ENCODE data around the gene DCAF15.

Gene DCAF15

GRCh38 chr19:13995878-13996765 is 43.8 kb downstream of the DCAF15 start:
- H3K36me3 ChIP-seq (ENCODE audit: control insufficient read depth in 2 of 2, insufficient read depth in 2 of 2, low read length in 2 of 2), result peaks cover 5% of the 10 kb centered on the region in 2 donors
- H3K27me3 ChIP-seq (ENCODE audit: control insufficient read depth in 1 of 2, insufficient read depth in 2 of 2, low read length in 2 of 2), result no peaks in the 10 kb centered on the region
- no peak overlapping the region for H3K4me3 ChIP-seq (ENCODE audit: low read length in 2 of 2)
- H3K4me1 ChIP-seq (ENCODE audit: control insufficient read depth, insufficient read depth, low read length), result peaks cover 3% of the 10 kb centered on the region
- no peak overlapping the region for H3K9ac ChIP-seq (ENCODE audit: low read length in 2 of 2)
- no peak overlapping the region for H3K27ac ChIP-seq (ENCODE audit: low read length)
- H3K9me3 ChIP-seq (ENCODE audit: control insufficient read depth in 2 of 2, low read length in 2 of 2), result no peaks in the 10 kb centered on the region

GRCh38 chr19:13996928-13997630 is 44.8 kb downstream of the DCAF15 start:
- Histone ChIP-seq H3K36me3 (ENCODE audit: control insufficient read depth in 2 of 2, insufficient read depth in 2 of 2, low read length in 2 of 2) (peaks cover 5% of the 10 kb centered on the region in 2 donors), H3K9me3 (ENCODE audit: control insufficient read depth in 2 of 2, low read length in 2 of 2) (no peaks in the 10 kb centered on the region), H3K27me3 (ENCODE audit: control insufficient read depth in 1 of 2, insufficient read depth in 2 of 2, low read length in 2 of 2) (no peaks in the 10 kb centered on the region), H3K9ac (ENCODE audit: low read length in 2 of 2) (no peak overlapping the region), H3K4me1 (ENCODE audit: control insufficient read depth, insufficient read depth, low read length) (peaks cover 3% of the 10 kb centered on the region), H3K27ac (ENCODE audit: low read length) (no peak overlapping the region), H3K4me3 (ENCODE audit: low read length in 2 of 2) (no peak overlapping the region)

GRCh38 chr19:13997631-13997962 is 45.3 kb downstream of the DCAF15 start:
- H3K9ac ChIP-seq (ENCODE audit: low read length in 2 of 2), result no peak overlapping the region
- H3K4me3 ChIP-seq (ENCODE audit: low read length in 2 of 2), result no peak overlapping the region
- peaks cover 5% of the 10 kb centered on the region for H3K4me1 ChIP-seq (ENCODE audit: control insufficient read depth, insufficient read depth, low read length)
- H3K27ac ChIP-seq (ENCODE audit: low read length), result no peak overlapping the region
- peaks cover 2 to 5% of the 10 kb centered on the region in 2 donors for H3K36me3 ChIP-seq (ENCODE audit: control insufficient read depth in 2 of 2, insufficient read depth in 2 of 2, low read length in 2 of 2)
- no peaks in the 10 kb centered on the region for H3K9me3 ChIP-seq (ENCODE audit: control insufficient read depth in 2 of 2, low read length in 2 of 2)
- no peaks in the 10 kb centered on the region for H3K27me3 ChIP-seq (ENCODE audit: control insufficient read depth in 1 of 2, insufficient read depth in 2 of 2, low read length in 2 of 2)

- Histone ChIP-seq H3K36me3 (ENCODE audit: control insufficient read depth in 2 of 2, insufficient read depth in 2 of 2, low read length in 2 of 2) (no peaks in the 10 kb centered on the region), H3K27me3 (ENCODE audit: control insufficient read depth in 1 of 2, insufficient read depth in 2 of 2, low read length in 2 of 2) (no peaks in the 10 kb centered on the region), H3K9me3 (ENCODE audit: control insufficient read depth in 2 of 2, low read length in 2 of 2) (no peaks in the 10 kb centered on the region), H3K9ac (ENCODE audit: low read length in 2 of 2) (no peak overlapping the region), H3K4me3 (ENCODE audit: low read length in 2 of 2) (no peak overlapping the region), H3K27ac (ENCODE audit: low read length) (no peak overlapping the region), H3K4me1 (ENCODE audit: control insufficient read depth, insufficient read depth, low read length) (peaks cover 13% of the 10 kb centered on the region)
These were observed 46.1 kb downstream of the DCAF15 start for GRCh38 chr19:13998426-13998825.

GRCh38 chr19:13999085-13999484 is 46.8 kb downstream of the DCAF15 start:
- Histone ChIP-seq H3K4me1 (ENCODE audit: control insufficient read depth, insufficient read depth, low read length) (peaks cover 13% of the 10 kb centered on the region), H3K27ac (ENCODE audit: low read length) (no peak overlapping the region), H3K36me3 (ENCODE audit: control insufficient read depth in 2 of 2, insufficient read depth in 2 of 2, low read length in 2 of 2) (no peaks in the 10 kb centered on the region), H3K27me3 (ENCODE audit: control insufficient read depth in 1 of 2, insufficient read depth in 2 of 2, low read length in 2 of 2) (no peaks in the 10 kb centered on the region), H3K9me3 (ENCODE audit: control insufficient read depth in 2 of 2, low read length in 2 of 2) (no peaks in the 10 kb centered on the region), H3K9ac (ENCODE audit: low read length in 2 of 2) (no peak overlapping the region), H3K4me3 (ENCODE audit: low read length in 2 of 2) (no peak overlapping the region)

GRCh38 chr19:14000691-14001375 is 48.5 kb downstream of the DCAF15 start:
- H3K9ac ChIP-seq (ENCODE audit: low read length in 2 of 2), result no peak overlapping the region
- H3K27me3 ChIP-seq (ENCODE audit: control insufficient read depth in 1 of 2, insufficient read depth in 2 of 2, low read length in 2 of 2), result no peaks in the 10 kb centered on the region
- H3K4me3 ChIP-seq (ENCODE audit: low read length in 2 of 2), result no peak overlapping the region
- peaks cover 23% of the 10 kb centered on the region for H3K4me1 ChIP-seq (ENCODE audit: control insufficient read depth, insufficient read depth, low read length)
- H3K27ac ChIP-seq (ENCODE audit: low read length), result no peak overlapping the region
- H3K36me3 ChIP-seq (ENCODE audit: control insufficient read depth in 2 of 2, insufficient read depth in 2 of 2, low read length in 2 of 2), result no peaks in the 10 kb centered on the region
- H3K9me3 ChIP-seq (ENCODE audit: control insufficient read depth in 2 of 2, low read length in 2 of 2), result no peaks in the 10 kb centered on the region

- Histone ChIP-seq H3K9me3 (ENCODE audit: control insufficient read depth in 2 of 2, low read length in 2 of 2) (no peaks in the 10 kb centered on the region), H3K9ac (ENCODE audit: low read length in 2 of 2) (no peak overlapping the region), H3K4me1 (ENCODE audit: control insufficient read depth, insufficient read depth, low read length) (peaks cover 25% of the 10 kb centered on the region), H3K36me3 (ENCODE audit: control insufficient read depth in 2 of 2, insufficient read depth in 2 of 2, low read length in 2 of 2) (no peaks in the 10 kb centered on the region), H3K27ac (ENCODE audit: low read length) (peak overlapping the region; percentile 0), H3K27me3 (ENCODE audit: control insufficient read depth in 1 of 2, insufficient read depth in 2 of 2, low read length in 2 of 2) (no peaks in the 10 kb centered on the region), H3K4me3 (ENCODE audit: low read length in 2 of 2) (no peak overlapping the region)
These were observed 50.4 kb downstream of the DCAF15 start for GRCh38 chr19:14002571-14003250.

GRCh38 chr19:14003251-14004055 is 51.1 kb downstream of the DCAF15 start:
- Histone ChIP-seq H3K4me1 (ENCODE audit: control insufficient read depth, insufficient read depth, low read length) (peaks cover 25% of the 10 kb centered on the region), H3K27me3 (ENCODE audit: control insufficient read depth in 1 of 2, insufficient read depth in 2 of 2, low read length in 2 of 2) (no peaks in the 10 kb centered on the region), H3K9ac (ENCODE audit: low read length in 2 of 2) (peak overlapping the region in 1 of 2 donors; percentile 6), H3K4me3 (ENCODE audit: low read length in 2 of 2) (no peak overlapping the region), H3K9me3 (ENCODE audit: control insufficient read depth in 2 of 2, low read length in 2 of 2) (no peaks in the 10 kb centered on the region), H3K27ac (ENCODE audit: low read length) (peak overlapping the region; percentile 0), H3K36me3 (ENCODE audit: control insufficient read depth in 2 of 2, insufficient read depth in 2 of 2, low read length in 2 of 2) (no peaks in the 10 kb centered on the region)

GRCh38 chr19:14004619-14005348 is 52.5 kb downstream of the DCAF15 start:
- Histone ChIP-seq H3K4me1 (ENCODE audit: control insufficient read depth, insufficient read depth, low read length) (peaks cover 25% of the 10 kb centered on the region), H3K27ac (ENCODE audit: low read length) (peak overlapping the region; percentile 98), H3K36me3 (ENCODE audit: control insufficient read depth in 2 of 2, insufficient read depth in 2 of 2, low read length in 2 of 2) (no peaks in the 10 kb centered on the region), H3K4me3 (ENCODE audit: low read length in 2 of 2) (peak overlapping the region in 1 of 2 donors; percentile 94), H3K9ac (ENCODE audit: low read length in 2 of 2) (peak overlapping the region; percentile 42 to 56), H3K9me3 (ENCODE audit: control insufficient read depth in 2 of 2, low read length in 2 of 2) (no peaks in the 10 kb centered on the region), H3K27me3 (ENCODE audit: control insufficient read depth in 1 of 2, insufficient read depth in 2 of 2, low read length in 2 of 2) (no peaks in the 10 kb centered on the region)

Measured in stomach smooth muscle (tissue), 2 donors.